ENCODE data around the gene FOXP2.

Gene FOXP2

DNA sequence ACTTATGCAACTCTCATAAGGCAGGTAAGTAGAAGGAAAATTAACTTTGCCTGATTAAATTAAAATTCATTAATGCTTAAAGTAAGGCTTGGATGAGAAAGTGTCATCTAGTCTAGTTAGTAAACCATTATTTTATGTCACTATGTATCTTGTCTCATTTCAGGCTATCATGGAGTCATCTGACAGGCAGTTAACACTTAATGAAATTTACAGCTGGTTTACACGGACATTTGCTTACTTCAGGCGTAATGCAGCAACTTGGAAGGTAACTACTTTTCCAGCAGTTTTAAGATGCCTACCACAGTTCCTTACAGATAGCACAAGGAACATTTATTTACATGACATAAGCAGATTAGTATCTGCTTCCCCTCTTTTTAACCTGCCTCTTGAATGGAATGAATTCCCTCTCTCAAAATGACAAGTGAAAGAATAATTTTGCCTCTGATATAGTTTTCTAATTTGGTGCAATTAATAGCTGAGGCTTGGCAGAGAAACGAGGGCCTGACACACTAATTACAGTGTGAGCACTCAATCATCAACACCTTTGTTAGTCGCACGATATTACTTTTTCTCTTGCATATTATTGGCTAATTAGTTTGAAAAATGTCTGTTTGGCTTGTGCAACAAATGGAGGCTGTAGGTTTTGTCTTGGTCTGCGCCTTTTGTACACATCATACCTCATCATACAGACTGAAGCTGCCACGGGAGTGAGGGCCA lies 245.0 kb downstream of the FOXP2 start:
- ATAC-seq = no peak

DNA sequence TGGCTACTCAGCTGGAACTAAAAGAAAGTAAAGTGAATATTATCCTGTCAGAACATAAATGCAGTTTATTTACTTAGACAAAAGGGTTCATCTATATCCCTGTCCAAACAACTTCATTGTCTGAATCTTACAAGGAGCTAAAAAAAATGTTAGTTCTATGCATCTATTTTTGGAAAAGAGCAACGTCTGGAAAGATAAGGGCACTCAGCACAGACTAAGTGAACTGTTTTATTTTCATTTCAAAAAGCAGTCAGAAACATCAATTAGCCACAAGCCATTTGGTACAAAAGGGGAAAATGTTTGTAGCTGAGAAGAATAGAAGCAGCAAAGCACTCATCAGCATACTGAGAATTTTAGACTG lies 245.5 kb downstream of the FOXP2 start:
- no peak for ATAC-seq

DNA sequence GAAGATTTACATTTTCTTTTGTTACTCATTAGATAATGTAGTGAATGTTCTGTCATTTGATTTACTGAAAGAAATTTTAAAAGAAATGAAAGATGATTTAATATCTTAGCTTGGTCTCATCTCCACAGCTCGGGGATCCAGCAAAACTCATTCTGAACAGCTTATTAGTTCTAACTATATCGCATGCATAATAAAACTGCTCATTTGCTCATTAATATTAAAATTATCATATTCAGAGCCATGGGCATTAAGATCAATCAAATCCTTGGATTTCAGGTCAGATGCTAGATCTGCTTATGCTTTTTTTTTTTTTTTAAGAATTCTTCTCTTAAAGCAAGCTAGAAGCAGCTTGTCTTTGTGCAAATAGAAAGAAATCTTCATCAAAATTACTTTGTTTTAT lies 246.1 kb downstream of the FOXP2 start:
- ATAC-seq = no peak

- no peak for ATAC-seq
Observed at GRCh38 chr7:114662002-114662677, 247.5 kb downstream of the FOXP2 start.

DNA sequence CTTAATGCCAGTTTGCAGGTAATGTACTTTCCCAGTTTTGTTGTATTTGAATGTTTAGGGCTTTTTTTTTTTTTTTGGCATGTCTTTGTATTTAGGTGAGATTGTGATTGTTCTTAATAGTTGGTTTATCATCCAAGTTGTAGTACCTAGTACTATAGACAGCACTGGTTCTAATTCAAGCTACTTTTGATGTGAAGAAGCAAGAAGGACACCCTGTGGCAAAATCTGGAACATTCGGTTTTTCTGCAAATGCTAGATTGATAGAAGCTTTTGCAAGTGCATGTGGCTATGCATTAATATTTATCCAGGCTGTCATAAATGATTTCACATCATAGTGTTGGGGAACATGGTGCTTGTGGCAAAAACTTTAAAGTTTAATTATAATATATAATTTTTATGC lies 248.9 kb downstream of the FOXP2 start:
- ATAC-seq = no peak

- ATAC-seq = no peak
Observed at GRCh38 chr7:114670676-114671075, 256.1 kb downstream of the FOXP2 start.

DNA sequence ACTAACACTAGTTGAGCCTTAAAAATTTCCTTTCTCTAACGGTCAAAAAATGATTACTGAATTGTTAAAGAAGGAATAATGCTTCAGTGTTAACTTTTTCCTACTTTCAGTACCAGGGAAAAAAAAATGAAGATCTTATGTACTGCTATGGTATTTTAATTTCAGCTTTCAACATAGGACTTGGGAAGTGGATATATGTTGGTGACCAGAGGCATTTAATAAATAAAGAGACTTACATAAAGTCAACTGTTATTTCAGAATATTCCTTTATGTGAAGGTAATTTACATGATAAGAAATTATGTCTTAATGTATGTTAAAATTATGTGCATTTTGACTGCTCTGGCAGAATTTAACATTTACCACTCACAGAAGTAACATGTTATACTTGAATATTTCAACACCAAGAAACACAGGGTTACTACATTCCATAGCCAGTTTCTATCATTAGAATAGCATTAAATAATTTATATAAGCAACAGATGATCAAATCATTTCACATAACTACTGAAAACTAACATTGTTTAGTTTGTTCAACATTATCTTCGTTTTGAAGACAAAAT lies 257.0 kb downstream of the FOXP2 start:
- ATAC-seq = no peak

GRCh38 chr7:114678116-114678515 lies 263.5 kb downstream of the FOXP2 start:
- ATAC-seq = no peak

GRCh38 chr7:114687238-114687637 lies 272.6 kb downstream of the FOXP2 start:
- no peak for ATAC-seq

GRCh38 chr7:114688443-114689055 lies 273.9 kb downstream of the FOXP2 start:
- ATAC-seq = no peak

DNA sequence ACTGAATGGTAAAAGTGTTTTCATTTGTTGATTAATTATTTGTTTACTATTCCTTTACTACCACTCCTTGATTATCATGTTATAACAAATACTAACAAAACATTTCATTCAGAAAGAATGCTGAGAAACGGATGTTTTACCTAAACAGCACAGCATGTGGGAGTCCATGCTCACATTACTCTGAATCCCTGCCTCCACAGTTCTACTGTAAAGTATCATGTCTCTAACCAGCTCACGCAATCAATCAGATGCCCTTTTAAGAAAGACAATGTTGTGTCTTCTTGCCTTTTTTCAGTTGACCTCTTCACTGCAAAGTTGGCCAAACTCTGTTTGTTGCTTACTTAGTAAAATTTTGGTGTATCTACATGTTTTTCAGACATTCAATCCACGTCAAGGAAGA lies 274.8 kb downstream of the FOXP2 start:
- ATAC-seq = no peak

DNA sequence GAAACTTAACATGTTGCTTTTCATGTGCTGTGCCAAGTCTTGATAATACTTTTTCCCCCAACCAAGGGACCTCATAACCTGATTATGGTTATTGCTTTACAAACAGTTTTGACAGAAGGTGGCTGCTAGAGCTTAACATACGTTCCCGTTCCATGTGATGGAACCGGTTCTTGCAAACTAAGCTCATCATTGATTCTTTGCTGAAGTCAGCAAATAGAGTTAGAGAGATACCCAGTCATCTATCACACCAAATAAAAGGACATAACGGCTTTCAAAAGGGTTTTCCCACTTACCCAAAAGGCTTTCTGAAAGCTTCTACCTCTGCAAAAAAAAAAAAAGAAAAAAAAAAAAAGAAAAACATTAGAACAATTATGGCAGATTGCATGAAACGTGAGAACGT lies 277.0 kb downstream of the FOXP2 start:
- no peak for ATAC-seq

DNA sequence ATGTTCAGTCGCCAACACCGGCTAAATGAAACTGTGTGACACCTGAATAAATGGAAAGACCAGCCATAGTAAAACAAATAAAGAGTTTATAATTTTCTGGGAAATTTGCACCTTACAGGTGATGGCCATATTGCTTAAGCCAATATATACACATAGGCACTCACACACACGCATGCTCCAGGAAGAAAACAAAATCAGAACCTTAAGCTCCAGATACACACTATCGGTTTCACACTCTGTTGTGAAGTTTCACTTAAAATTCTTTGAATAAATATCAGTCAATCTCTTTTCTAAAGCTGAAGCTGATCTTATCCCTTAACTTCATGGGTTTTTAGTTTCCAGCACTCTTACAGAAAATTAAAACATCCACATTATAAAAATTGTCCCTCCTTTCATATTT lies 280.6 kb downstream of the FOXP2 start:
- ATAC-seq = no peak

GRCh38 chr7:114700247-114700928 lies 285.8 kb downstream of the FOXP2 start:
- ATAC-seq = peak; percentile 11 to 24

GRCh38 chr7:114703677-114704076 lies 289.1 kb downstream of the FOXP2 start:
- ATAC-seq = no peak

DNA sequence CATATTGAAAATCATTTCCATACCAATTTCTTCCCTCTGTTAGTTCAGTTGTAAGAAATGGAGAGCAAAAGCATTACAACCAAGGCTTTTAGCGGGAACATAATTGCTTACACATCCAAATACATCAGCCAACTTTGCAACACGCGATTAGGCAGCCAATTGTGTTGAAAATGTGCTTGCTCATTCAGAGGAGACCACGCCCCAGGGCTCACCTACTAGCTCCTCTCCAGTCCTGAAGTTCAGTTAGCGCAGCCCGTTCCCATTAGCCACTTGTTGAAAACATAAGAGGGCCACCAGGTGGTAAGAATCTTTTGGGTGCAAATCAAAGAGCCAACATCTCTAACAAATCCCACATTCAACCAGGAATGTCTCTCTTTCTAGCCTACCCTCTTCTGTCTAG lies 294.0 kb downstream of the FOXP2 start:
- no peak for ATAC-seq

- ATAC-seq = no peak
Observed at GRCh38 chr7:114710499-114710898, 295.9 kb downstream of the FOXP2 start.

DNA sequence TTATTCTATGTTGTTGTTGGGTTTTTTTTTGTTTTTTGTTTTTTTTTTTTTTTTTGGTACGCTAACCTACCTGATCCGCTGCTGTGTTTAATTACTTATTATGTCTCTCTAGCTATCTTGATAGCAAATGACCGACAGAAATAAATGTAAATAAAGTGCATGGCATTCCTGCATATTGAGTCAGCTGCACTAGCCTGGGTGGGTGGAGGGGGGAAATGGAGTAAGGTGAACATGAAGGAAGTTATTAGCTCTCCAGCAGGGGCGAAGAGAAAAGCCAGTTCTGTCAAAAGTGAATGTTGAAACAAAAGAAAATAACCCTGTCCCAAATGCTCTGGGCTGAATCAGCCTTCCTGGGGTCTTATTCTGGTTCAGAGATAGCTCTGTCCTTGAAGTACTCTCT lies 296.6 kb downstream of the FOXP2 start:
- no peak for ATAC-seq

DNA sequence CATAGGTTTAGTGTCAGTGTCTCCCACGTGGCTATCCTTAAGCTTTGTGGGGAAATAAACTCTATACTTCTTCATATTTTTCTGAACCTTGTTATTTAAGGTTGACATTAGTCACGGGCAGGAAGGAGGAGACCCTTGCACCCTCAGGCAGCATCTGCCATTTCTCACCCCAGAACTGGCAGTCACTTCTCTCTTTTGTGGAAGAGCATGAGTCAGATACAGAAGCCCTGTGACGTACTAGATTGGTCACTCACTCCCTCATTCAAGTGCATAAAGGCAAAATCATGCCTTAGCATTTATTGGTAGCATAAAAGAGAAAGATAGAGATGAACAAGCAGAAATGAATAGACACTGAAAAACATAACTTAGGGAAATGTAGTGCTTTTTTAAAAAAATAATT lies 301.3 kb downstream of the FOXP2 start:
- peak in 1 of 2 donors; percentile 36 for ATAC-seq

DNA sequence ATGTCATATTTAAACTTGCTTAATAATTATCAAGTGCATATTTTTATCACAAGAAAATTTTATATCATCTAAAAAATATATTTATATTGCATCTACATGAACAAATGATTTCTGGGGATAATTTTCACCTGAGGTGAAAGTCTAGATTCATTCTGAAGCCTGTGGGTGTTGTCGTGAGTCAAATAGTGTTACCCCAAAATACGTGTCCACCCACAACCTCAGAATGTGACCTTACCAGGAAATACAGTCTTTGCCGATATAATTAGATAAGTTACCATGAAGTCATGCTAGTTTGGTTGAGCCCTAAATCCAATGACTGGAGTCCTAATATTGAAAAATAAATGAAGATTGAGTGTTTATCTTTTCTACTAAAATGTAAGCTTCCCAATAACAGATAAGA lies 304.2 kb downstream of the FOXP2 start:
- peak; percentile 48 to 58 for ATAC-seq

DNA sequence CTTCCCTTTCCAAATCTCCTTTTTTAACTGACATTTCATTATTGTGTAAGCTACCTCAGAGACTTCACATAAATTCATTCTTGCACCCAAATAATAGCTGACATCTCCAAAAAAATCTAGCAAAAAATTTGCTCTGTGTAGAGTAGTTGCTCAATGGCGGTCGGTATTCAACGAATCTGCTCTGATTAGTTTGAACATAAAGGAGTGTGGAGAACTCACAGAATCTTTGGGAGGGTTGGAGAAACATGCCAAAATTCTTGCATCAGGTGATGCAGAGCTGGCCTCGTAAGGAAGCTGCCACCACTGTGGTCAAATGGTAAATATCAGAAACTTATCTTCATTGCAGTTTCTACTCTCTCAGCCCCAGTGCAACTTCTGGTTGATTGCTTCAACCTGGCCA lies 306.1 kb downstream of the FOXP2 start:
- no peak for ATAC-seq

DNA sequence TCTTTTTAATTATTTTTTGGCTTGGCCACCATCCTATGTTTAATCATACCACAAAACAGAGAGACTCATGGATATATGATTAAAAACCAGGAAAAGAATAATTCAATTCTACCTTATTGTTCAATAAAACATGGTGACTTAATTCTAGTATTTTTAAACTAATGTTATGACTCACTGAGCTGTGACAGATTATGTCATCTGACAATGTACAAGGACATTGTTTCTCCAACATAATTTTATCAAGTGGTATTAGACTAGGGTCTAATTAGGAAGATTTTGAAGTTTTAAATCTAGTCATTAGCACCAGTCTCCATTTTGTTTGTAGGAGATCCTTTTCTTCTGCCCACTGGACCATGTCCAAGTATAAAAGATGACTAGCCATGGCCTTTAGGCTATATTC lies 307.9 kb downstream of the FOXP2 start:
- no peak for ATAC-seq

DNA sequence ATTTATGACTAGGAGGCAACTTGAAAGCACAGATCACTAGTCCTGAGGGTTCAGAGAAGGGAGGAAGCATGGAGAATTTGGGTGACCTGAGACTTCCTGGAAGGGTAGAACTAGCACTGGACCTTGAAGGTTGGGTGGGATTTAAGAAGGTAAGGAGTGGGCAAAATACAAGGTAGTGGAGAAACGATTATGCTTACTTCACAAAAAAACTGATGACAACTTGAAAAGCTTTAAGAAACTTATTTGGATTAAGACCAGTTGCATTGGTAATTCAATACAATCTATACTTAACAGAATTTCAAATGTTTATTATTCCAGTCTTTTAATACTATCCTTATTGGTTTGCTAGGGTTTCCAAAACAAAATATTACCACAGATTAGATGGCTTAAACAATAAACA lies 308.7 kb downstream of the FOXP2 start:
- ATAC-seq = no peak

Measured in activated CD4-positive, CD25-positive, alpha-beta regulatory T cell treated with anti-CD3 and anti-CD28 coated beads, Interleukin-2, amount 50 U/mL, for 24 hours (primary cell).